ENCODE results near the gene MAML3.
"Not testable (repeated sequence)": the region's sequence is repeated elsewhere in the genome, so short reads cannot be mapped to it uniquely, and the experiment has no call there.

The MAML3 gene

GRCh38 chr4:139698167-139698925 is 455.6 kb downstream of the MAML3 start:
- not testable (repeated sequence) for DNase-seq

DNA sequence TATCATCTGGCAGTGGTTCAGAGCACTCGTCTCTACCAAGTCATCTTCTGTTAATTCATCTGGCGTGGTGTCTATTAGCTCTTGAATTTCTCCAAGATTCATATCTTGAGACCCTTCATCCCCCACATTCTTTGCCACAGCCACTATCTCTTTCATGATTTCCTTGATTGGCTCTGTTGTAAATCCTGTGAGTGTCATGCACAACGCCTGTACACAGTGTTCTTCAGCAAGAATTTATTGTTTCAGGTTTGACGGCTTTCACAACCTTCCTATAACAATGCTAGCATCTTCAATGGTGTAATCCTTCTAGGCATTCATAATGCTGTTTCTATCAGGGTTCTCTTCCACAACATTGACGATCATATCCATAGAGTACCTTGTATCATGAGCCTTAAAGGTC is 457.5 kb downstream of the MAML3 start:
- no peak for DNase-seq

DNA sequence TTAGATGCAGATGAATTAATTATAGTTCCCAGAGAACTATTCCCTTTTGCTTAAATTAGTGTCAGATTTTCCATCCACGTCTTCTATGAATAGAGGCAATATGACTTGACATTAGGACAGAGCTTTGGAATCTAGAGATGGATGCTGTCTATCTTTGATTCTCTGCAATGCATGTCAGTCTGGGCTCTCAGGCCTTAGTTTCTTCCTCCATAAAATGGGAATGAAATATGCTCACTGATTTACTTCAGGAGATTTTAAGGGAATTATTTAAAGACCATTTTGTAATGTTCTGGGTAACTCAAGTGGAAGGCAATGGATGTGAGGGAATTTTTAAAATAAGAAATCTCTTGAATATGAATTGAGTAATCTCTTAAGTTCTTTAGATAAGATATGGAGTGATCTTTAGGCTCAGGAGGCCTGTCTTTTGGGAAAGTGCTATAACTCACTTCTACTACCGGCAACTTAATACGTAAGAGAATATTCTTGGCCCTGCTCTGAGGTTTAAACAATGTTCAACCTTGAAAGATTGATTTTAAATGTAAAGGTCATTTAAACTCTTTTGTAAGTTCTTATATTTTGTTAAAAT is 459.4 kb downstream of the MAML3 start:
- no peak for DNase-seq

- no peak for DNase-seq
Measured at GRCh38 chr4:139692309-139693012, 461.5 kb downstream of the MAML3 start.

GRCh38 chr4:139690419-139690818 is 463.6 kb downstream of the MAML3 start:
- DNase-seq: no peak

DNA sequence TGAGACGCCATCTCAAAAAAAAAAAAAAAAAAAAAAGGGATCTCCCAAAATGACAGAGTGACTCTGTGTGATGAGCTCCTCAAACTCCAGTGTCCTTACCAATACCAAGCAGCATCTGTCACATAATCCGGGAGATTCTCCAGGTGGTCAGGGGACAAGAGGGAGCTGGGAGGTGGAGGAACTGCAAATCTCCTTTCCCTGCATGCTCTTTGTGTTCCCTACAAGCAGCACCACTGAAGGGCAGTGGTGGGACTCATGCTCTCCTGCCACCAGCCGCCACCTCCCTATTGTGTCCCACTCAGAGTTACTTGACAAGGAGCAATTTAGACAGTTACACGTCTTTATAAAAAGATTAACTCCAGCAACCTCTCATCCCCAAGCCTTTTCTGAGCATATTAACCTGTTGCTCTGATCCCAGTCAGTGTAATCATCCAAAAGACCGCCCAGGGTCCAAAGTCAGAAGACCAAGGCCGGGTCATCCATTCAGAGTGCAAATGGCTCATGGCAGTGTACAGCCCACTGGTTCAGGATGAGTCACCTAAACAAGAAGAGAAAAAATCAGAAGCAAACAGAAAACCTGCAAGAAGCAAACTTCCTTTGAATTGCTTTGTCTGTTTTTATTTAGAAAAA is 464.8 kb downstream of the MAML3 start:
- no peak for DNase-seq

DNA sequence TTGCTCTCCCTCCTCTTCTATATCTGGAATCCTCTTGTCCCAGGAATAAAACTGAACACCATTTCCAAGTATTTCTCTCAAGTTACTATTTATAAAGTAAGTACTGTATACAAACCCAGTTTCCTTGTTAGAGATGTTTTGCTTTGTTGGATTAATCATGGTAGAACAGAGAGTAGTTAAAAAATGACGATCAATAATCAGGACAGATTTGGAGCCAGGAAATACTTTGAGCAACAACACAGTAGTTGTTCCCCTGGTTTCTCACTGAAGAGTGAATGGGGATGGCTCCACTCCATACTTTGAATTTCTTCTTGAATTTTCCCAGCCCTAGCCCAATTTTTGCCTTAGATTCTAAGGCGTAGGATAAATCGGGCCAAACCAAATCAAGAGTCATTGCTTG is 467.0 kb downstream of the MAML3 start:
- no peak for DNase-seq

- DNase-seq: no peak
Measured at GRCh38 chr4:139686130-139686529, 467.9 kb downstream of the MAML3 start.

DNA sequence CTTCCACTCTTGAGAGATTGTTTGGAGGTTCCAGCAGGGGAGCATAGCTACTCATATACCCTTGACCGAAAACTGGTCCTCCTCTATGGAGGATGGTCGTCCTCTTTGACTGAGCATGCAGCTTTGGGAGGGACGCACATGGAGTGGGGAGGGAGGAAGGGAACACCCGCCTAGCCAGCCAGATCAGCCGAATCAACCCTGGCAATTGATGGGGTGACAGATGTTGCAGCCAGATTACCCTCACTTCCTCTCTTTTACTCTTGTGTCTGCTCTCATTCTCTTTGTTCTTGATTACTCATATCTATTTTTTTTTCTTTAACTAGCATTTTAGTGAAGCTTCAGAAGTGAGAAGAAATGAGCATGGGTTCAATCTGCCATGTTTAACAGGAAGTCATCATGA is 468.8 kb downstream of the MAML3 start:
- no peak for DNase-seq

DNA sequence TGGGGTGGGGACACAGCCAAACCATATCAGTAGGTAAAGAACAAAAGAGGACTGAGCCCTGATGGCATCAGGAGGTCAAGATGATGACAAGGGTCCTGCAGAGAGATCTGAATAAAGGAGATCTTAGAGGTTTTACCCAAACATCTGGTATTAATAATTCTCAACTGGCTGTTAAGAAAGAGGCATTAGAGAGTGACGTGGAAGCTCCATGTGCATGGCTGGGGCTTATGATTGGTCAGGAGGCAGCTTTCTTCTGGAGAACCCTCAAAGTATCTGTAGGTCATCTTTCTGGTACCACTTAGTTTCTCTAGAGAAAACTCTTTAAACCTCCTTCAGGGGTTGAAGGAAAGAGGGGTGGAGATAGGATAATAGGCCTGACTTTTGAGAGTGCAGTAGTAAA is 469.6 kb downstream of the MAML3 start:
- DNase-seq: no peak

DNA sequence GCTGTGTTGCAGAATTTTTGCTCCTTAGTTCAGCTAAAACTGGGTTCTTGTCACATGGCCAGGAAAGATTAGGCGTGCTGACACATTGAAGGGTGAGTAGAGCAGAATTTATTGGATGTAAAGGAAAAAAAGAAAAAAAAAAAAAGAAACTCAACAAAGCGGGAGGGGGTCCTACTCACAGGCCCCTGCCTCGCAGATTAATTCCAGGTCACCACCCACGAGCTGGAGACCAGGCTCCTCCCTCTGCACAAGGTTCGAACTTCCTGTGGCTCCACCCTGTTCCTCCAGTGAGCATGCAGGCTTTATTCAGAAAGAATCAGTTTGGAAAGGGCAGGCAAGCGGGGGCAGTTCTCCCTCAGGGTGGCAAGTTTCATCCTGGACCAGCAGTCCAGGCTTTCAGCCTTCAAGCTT is 471.2 kb downstream of the MAML3 start:
- no peak for DNase-seq

DNA sequence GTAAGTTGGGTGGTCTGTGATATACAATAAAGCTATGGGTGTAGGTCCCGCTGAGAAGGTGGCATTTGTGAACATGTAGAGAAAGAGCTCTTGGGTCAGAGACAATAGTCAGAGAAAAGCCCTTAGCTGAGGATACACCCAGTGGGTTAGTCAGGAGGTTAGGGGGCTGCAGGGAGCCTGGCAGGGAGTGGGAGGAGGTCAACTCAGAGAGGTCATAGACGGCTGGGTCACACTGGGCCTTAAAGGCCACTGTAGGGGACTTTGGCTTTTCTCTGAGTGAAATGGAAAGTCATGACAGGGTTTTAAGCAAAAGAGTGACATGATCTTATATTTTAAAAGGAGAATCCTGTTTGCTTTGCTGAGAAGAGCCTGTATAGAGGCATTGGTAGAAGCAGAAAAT is 471.7 kb downstream of the MAML3 start:
- DNase-seq: no peak

DNA sequence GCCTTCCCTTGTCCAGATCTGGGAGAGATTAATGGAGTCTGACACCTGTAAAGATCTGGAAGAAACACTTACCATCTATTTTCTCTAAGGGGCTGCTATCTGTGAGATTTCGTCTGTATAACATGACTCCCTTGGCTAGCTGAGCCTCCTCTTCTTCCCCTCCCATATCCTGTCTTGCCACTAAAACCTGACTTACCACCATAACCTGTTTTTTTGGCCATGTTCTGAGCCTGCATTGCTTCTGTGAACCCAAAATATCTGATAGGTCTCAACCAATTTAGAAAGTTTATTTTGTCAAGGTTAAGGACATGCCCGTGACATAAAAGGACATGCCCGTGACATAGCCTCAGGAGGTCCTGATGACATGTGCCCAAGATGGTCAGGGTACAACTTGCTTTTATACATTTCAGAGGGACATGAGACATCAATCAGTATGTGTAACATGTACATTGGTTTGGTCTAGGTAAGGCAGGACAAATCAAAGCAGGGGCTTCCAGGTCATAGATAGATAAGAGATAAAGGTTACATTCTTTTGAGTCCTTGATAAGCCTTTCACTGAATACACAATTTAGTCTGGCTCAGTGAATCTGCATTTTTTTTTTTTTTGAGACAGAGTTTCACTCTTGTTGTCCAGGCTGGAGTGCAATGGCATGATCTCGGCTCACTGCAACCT is 476.9 kb downstream of the MAML3 start:
- DNase-seq: no peak

DNA sequence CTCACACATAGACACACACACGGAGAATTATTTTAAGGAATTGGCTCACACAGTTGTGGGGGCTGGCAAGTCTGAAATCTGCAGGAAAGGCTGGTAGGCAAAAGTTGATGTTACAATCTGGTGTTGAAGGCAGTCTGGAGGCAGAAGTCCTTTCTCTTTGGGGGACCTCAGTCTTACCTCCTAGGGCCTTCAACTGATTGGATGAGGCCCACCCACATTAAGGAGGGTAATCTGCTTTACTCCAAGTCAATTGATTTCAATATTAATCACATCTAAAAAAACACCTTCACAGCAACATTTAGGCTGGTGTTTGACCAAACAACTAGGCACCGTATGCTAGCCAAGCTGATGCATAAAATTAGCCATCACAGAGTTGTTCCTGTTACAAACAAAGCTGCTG is 477.6 kb downstream of the MAML3 start:
- DNase-seq: no peak

- DNase-seq: no peak
Measured at GRCh38 chr4:139675651-139676050, 478.3 kb downstream of the MAML3 start.

DNA sequence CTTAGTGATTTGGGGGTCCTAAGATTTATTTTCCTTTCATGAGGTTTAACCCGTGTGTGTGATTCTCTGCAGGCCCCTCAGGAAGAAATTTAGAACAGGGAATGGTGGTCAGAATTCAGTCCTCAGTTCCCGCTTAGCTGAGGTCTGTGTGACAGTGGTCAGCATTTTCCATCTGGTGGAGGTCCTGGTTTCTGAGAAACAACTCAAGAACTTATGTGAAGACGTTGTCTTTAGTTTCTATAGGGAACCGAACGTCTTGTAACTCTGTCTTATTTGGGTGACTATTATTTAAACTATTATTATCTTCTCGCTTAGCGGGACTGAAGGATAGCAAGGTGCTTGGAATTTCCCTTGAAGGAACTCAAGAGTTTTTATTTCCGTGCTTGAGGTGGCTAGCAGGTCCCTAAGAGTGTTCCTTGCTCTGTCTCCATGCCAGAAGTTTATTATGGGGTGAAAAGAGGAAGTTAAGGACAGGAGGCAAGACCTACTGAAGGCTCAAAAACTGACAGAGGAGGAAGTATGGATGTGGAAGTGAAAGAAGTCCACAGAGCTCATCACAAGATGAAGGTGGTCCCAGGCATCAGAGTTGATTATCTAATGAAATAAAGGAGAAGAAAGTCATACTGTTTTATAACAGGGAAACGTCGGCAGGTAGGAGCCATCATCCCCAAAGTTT is 479.0 kb downstream of the MAML3 start:
- no peak for DNase-seq

- no peak for DNase-seq
Measured at GRCh38 chr4:139672732-139673131, 481.3 kb downstream of the MAML3 start.

DNA sequence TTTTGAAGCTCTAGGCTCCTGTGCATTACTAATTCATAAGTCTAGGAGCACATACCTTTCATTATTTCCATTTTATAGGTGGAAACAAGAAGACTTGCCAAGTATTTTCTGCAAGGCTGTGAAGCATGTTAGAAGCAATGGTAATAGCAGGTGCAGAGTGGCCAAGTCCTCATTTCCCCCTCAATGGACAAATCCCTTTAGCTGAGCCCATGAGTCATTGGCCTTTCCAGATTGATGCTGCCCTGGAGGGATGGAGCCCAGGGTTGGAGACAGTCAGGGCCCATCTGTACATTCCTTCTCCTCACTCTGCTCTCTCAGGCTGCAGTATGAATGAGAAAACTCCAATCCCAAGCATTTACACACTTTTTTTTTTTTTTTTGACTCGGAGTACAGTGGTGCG is 481.8 kb downstream of the MAML3 start:
- DNase-seq: no peak

- no peak for DNase-seq
Measured at GRCh38 chr4:139670775-139671174, 483.2 kb downstream of the MAML3 start.

GRCh38 chr4:139669890-139670289 is 484.1 kb downstream of the MAML3 start:
- DNase-seq: no peak

GRCh38 chr4:139669335-139669734 is 484.6 kb downstream of the MAML3 start:
- DNase-seq: no peak

DNA sequence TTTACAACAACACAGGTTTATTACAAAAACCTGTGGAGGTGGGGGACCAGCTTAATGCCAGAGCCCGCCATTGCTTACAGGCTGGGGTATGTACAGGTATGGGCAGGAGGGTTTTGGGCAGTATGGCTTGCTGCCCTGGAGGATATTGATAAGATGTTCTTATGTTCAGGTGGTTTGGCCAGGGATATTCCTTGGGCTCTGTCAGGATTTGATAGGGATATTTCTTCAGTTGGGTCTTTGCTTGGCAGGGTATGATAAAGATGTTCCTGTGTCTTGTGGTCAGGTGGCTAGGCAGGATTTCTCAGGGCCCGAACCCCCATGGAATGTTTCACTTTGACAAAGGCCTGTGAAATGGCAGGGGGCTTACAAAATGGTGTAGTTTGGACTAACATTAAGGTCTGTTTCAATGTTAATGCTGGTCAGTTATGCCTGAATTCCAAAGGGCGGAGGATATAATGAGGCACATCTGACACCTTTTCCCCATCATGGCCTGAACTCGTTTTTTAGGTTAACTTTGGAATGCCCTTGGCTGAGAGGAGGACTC is 485.3 kb downstream of the MAML3 start:
- no peak for DNase-seq

All from NCI-H1436 treated with DMSO at 0.1 percent for 48 hours (cell line).